Stimulated activated memory B cell treated with anti-CD40 and anti-IgM and Interleukin-4, amounts not matched to agents 10 μg/mL and 1 μg/mL and 100 μg/mL, for 72 hours (primary cell): ENCODE measurements around the gene METTL23.
A peak's percentile ranks its signal among the peaks of the same experiment; 100 is the strongest.
"Not testable (repeated sequence)": the region's sequence is repeated elsewhere in the genome, so short reads cannot be mapped to it uniquely, and the experiment has no call there.

Source experiments
- ATAC-seq: fragments of 150-1000 bp; cut with Tn5 transposase; 2 replicates; pipeline ENCODE4 v1.10.0; 2021
- H3K27ac Mint-ChIP-seq: one replicate; pipeline ENCODE4 v1.8.0; 2022; ENCODE audit warnings: mild to moderate bottlenecking, mixed read lengths
- H3K27me3 Mint-ChIP-seq: one replicate; pipeline ENCODE4 v1.8.0; 2022; ENCODE audit warnings: mixed read lengths
- H3K36me3 Mint-ChIP-seq: one replicate; pipeline ENCODE4 v1.8.0; 2022; ENCODE audit warnings: mixed read lengths
- H3K4me1 Mint-ChIP-seq: one replicate; pipeline ENCODE4 v1.8.0; 2022; ENCODE audit warnings: mixed read lengths
- H3K4me3 Mint-ChIP-seq: one replicate; pipeline ENCODE4 v1.8.0; 2022; ENCODE audit warnings: mild to moderate bottlenecking, moderate library complexity, mixed read lengths
- H3K9me3 Mint-ChIP-seq: one replicate; pipeline ENCODE4 v1.8.0; 2022; ENCODE audit warnings: mixed read lengths

The METTL23 gene

DNA sequence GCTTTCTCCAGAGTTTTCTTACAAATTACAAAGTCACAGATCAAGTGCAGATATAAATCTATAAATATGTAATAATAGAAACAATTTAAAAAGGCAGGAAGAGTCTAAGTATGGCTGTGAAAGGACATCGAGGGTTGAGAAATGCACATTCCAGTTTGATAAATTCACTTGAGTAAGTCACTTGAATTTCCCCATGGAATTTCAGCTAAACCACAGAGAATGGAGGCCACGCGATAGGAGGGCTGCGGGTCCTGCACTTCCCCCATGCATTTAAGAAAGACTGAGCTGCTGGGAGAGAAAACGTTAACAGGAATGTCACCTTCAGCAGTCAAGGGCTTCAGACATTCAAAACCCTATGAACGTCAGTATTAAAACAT, 9.8 kb upstream of the METTL23 start:
- Mint-ChIP-seq H3K36me3 (peaks cover 77% of the 10 kb centered on the region), H3K9me3 (no peaks in the 10 kb centered on the region), H3K4me3 (no peak overlapping the region), H3K27me3 (no peaks in the 10 kb centered on the region), H3K4me1 (peaks cover 36% of the 10 kb centered on the region), H3K27ac (peak overlapping the region; percentile 80)
- ATAC-seq: no peak

DNA sequence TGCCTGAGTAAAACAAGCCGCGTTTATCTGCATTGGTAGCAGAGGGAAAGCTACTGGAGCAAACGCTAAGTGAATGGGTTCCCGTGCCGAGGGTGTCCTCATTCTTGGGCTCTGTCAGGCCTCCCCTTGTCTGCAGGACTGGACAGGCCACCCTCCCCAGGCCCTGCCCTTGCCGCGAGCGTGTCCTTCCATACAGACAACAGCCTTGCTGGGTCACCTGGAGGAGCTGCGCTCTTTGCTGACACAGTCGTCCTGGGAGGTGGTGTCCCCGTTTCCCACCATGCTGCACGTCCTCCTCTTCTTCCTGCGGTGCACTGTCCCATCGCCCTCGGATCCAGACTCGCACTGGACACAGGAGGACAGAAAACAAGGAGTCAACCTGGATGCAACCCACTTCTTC, 8.1 kb upstream of the METTL23 start:
- Mint-ChIP-seq H3K4me3 (no peak overlapping the region), H3K36me3 (peaks cover 76% of the 10 kb centered on the region), H3K27ac (no peak overlapping the region), H3K27me3 (no peaks in the 10 kb centered on the region), H3K9me3 (no peaks in the 10 kb centered on the region), H3K4me1 (peaks cover 42% of the 10 kb centered on the region)
- no peak for ATAC-seq

DNA sequence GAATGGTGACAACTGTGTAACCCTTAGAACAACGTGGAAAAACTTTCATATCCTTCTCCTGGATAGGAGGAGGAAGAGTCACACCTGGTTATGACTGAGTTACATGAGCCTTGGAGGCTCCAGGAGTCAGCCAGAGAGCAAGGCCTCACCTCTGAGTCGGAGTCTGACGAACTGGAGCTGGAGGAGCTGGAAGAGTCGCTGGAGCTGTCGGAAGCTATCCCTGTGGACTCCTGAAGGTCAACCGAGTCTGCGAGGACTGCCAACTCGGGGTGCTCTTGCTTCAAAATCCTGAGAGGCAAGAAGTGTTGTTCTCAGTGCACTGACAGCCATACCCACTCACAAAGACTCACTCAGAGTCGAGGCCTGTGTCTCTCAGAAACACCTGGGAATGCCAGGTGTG, 6.4 kb upstream of the METTL23 start:
- no peak for ATAC-seq
- no peak overlapping the region for H3K4me3 Mint-ChIP-seq
- peaks cover 36% of the 10 kb centered on the region for H3K4me1 Mint-ChIP-seq
- H3K27me3 Mint-ChIP-seq: no peaks in the 10 kb centered on the region
- H3K36me3 Mint-ChIP-seq: peaks cover 64% of the 10 kb centered on the region
- no peaks in the 10 kb centered on the region for H3K9me3 Mint-ChIP-seq
- no peak overlapping the region for H3K27ac Mint-ChIP-seq

DNA sequence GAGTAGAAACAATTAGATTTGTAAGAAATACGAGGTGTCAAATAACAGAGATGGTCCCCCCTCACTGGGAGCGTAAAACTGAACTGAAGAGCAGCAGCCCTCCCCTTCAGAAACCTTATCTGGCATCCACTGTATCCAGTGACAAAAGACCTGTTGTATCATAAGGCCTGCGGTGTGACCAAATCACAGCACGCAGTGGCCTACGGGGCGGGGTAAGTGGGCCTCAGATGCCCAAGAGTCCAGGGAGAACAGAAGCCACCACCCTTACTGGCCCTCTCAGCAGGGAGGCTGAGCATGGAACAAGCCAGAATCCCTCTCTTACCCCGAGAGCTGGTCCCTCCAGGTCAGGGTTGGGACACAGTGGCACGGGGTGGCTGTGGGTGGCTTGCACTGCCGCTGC, 5.7 kb upstream of the METTL23 start:
- H3K27me3 Mint-ChIP-seq: no peaks in the 10 kb centered on the region
- peaks cover 34% of the 10 kb centered on the region for H3K4me1 Mint-ChIP-seq
- H3K9me3 Mint-ChIP-seq: no peaks in the 10 kb centered on the region

DNA sequence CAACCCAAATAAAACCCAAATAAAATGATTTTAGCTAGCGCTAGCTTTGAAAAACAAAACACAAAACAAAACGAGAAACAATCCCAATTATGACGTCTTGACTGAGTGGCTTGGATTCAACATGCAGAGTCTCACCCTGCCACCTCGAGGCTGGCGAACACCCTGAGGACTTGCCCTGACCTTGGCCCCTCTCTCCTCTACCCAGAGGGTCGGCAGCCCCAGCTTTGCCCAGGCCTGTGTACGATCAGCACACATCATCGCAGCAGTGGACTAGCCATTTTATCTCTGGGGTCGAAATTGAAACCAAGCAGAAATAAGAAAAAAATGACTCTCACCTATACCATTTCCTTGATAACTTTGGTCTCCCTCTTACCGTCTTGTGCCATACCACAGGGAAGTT, 5.2 kb upstream of the METTL23 start:
- Mint-ChIP-seq H3K27ac (no peak overlapping the region), H3K36me3 (peaks cover 57% of the 10 kb centered on the region), H3K4me1 (peaks cover 30% of the 10 kb centered on the region), H3K27me3 (no peaks in the 10 kb centered on the region), H3K9me3 (no peaks in the 10 kb centered on the region), H3K4me3 (no peak overlapping the region)
- no peak for ATAC-seq

More for the DNA sequence above, 5.7 kb upstream of the METTL23 start:
- peaks cover 62% of the 10 kb centered on the region for H3K36me3 Mint-ChIP-seq
- H3K27ac Mint-ChIP-seq: no peak overlapping the region
- ATAC-seq: no peak
- H3K4me3 Mint-ChIP-seq: no peak overlapping the region

DNA sequence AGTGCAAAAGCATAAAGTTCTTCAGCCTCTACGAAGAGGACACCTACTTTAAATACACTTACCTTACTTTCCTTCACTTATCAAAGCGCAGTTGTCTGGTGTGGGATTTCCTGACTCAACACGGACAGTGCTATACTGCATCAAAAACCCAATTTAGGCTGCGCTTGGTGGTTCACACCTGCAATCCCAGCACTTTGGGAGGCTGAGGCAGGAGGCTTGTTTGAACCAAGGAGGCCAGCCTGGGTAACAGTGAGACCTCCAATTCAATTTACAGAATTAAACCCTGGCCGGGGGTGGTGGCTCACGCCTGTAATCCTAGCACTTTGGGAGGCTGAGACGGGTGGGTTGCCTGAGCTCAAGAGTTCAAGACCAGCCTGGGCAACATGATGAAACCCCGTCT, 4.4 kb upstream of the METTL23 start:
- Mint-ChIP-seq H3K4me3 (no peak overlapping the region), H3K27me3 (no peaks in the 10 kb centered on the region), H3K9me3 (no peaks in the 10 kb centered on the region), H3K4me1 (peaks cover 28% of the 10 kb centered on the region), H3K36me3 (peaks cover 48% of the 10 kb centered on the region), H3K27ac (no peak overlapping the region)
- ATAC-seq: no peak

DNA sequence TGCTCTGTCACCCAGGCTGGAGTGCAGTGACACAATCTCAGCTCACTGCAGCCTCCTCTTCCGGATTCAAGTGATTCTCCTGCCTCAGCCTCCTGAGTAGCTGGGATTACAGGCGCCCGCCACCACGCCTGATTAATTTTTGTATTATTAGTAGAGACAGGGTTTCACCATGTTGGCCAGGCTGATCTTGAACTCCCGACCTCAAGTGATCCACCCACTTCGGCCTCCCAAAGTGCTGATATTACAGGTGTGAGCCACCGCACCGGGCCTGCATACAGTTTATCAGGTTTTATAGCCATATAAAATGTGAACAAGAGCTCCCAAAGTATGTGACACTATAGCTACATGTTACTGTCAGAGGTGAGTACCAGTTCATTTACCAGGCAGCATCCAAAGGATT, 3.7 kb upstream of the METTL23 start:
- peaks cover 34% of the 10 kb centered on the region for H3K4me1 Mint-ChIP-seq
- not testable (repeated sequence) for H3K9me3 Mint-ChIP-seq, H3K4me3 Mint-ChIP-seq, ATAC-seq, H3K27ac Mint-ChIP-seq, H3K27me3 Mint-ChIP-seq
- peaks cover 47% of the 10 kb centered on the region for H3K36me3 Mint-ChIP-seq

DNA sequence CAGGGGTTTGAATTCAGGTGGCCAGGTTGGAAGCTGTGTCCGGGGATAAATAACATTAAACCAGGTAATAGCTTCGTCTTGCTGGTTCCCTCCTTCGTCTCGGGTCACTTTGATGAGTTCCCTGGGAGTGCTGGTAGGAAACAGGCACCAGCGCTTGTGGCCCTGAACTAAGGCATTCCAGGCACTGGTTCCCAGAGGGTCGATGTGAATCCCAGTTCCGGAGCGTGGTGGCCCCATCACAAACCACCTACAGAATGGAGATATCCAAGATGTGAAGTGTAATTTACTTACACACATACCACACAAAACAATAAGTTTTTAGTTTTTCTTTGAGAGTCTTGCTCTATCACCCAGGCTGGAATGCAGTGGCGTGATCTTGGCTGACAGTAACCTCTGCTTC, 2.8 kb upstream of the METTL23 start:
- Mint-ChIP-seq H3K27me3 (no peaks in the 10 kb centered on the region), H3K4me1 (peaks cover 43% of the 10 kb centered on the region), H3K27ac (no peak overlapping the region), H3K36me3 (peaks cover 41% of the 10 kb centered on the region), H3K4me3 (no peak overlapping the region), H3K9me3 (no peaks in the 10 kb centered on the region)
- ATAC-seq: no peak

DNA sequence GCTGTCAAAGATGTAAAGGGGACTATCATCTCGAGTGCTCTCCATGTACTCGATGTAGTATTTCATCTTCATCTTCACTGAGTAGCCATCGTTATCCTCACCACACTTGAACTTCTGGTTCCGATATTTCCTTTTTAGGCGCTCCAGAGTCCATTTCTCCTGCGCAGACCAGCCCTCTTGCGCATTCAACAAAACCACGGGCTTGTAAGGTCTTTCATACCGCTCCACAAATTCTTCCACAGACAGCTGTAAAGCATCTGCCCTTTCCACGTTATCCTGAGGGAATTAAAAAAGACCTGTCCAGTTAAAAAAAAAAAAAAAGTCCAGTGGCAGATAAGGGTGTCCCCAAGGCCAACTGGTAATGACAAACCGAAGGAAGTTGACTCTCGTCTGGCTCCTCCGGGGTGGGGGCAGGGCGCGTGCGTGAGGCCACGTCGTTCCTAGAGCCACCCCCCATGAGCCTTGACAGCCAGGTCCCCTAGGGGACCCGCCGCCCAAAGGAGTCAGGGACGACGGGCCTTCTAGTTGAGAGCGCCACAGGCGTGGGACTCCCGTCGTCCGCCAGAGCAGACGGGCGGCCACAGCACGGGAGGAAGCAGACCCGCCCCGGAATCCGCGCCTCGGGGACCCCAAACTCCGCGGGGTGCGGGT, 934 bp upstream of the METTL23 start:
- ATAC-seq: peak; percentile 55
- Mint-ChIP-seq H3K27ac (peak overlapping the region; percentile 99), H3K36me3 (peaks cover 28% of the 10 kb centered on the region)

DNA sequence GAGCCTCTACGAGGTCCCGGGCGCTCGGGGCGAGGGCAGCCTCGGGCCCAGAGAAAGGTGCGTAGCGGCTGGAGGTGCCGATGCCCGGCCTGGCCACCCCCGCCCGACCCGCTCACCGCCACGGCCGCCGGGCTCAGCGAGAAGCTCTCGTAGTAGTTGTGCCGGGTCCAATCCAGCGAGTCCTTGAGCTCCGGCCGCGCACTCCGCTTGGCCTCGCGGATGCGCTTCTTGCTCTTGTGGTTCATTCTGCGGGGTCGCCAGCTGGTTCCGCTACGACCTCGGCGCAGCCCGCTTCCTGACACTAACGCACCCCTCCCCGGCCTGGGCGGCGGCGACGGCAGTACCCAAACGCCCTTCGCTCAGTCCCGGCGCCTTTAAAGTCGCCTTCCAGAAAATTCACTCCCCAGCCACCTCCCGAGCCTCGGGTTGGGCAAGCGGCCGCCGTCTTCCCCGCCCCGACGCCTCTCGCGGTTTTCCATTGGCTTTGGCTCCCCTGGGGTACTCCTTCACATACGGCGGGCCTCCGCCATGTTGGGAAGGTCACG, 336 bp upstream of the METTL23 start, which contains the start of gene JMJD6:
JMJD6 (minus strand) TSS at position 376 of the 545 bp plus-strand sequence; CDS start at position 245, 131 bp downstream.
- Mint-ChIP-seq H3K9me3 (no peaks in the 10 kb centered on the region), H3K27ac (peak within 1 kb of the TSS; percentile 99), H3K4me1 (peaks cover 53% of the 10 kb centered on the region), H3K27me3 (no peaks in the 10 kb centered on the region), H3K4me3 (peak within 1 kb of the TSS; percentile 87), H3K36me3 (peaks cover 23% of the 10 kb centered on the region)
- peak; percentile 94 for ATAC-seq

More for the DNA sequence above, 934 bp upstream of the METTL23 start:
- Mint-ChIP-seq H3K9me3 (no peaks in the 10 kb centered on the region), H3K4me3 (peak overlapping the region; percentile 87), H3K27me3 (no peaks in the 10 kb centered on the region), H3K4me1 (peaks cover 53% of the 10 kb centered on the region)

DNA sequence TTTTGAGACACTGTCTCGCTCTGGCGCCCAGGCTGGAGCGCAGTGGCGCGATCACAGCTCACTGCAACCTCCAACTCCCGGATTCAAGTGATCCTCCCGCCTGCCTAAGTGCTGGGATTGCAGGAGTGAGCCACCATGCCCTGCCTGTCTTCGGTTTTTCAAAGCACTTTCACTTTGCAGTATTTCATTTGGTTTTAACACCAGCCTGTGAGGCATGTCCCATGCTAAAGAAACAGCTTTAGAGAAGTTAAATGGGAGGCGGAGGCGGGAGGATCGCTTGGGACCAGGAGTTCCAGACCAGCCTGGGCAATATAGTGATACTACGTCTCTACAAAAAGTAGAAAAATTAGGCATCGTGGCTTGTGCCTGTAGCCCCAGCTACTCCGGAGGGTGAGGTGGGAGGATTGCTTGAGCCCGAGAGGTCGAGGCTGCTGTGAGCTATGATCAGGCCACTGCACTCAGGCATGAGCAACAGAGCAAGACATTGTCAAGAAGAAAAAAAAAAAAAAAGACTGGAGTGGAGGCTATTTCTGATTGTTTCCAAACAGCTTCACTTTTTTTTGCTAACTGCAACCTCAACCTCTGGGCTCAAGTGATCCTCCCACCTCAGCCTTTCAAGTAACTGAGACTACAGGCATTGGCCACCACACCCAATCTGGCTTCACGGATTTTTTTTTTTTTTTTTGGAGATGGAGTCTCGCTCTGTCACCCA, 1.3 kb downstream of the METTL23 start:
- no peaks in the 10 kb centered on the region for H3K9me3 Mint-ChIP-seq
- no peak for ATAC-seq
- H3K4me1 Mint-ChIP-seq: peaks cover 57% of the 10 kb centered on the region
- peak overlapping the region; percentile 99 for H3K27ac Mint-ChIP-seq
- H3K36me3 Mint-ChIP-seq: peaks cover 14% of the 10 kb centered on the region
- peak overlapping the region; percentile 87 for H3K4me3 Mint-ChIP-seq
- H3K27me3 Mint-ChIP-seq: no peaks in the 10 kb centered on the region

DNA sequence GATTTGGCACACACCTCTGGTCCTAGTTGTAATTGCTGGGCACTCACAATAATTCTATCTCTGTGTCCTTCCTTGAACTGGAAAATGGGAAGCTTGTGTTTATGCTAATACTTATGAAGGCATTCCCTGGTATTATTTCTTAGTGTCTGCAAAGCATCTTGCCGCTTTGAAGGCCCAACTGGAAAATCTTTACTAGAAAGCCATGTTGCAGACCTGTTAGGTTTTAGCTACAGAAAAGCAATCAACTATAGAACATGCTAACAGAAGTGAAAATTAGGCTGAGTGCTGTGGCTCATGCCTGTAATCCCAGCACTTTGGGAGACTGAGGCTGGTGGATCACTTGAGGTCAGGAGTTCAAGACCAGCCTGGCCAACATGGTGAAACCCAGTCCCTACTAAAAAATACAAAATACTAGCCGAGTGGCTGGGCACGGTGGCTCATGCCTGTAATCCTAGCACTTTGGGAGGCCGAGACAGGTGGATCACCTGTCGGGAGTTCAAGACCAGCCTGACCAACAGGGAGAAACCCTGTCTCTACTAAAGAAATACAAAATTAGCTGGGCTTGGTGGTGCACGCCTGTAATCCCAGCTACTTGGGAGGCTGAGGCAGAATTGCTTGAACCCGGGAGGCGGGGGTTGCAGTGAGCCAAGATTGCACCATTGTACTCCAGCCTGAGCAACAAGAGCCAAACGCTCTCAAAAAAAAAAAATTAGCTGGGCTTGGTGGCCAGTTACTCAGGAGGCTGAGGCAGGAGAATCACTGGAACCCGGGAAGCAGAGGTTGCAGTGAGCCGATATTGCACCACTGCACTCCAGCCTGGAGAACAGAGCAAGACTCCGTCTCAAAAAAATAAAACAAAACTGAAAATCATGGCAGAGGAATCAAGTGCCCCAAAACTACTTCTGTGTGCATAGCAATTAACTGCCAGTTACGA, 5.4 kb downstream of the METTL23 start:
- H3K9me3 Mint-ChIP-seq, H3K27ac Mint-ChIP-seq, H3K27me3 Mint-ChIP-seq, ATAC-seq, H3K4me3 Mint-ChIP-seq: not testable (repeated sequence)
- peaks cover 76% of the 10 kb centered on the region for H3K4me1 Mint-ChIP-seq
- peaks cover 37% of the 10 kb centered on the region for H3K36me3 Mint-ChIP-seq

DNA sequence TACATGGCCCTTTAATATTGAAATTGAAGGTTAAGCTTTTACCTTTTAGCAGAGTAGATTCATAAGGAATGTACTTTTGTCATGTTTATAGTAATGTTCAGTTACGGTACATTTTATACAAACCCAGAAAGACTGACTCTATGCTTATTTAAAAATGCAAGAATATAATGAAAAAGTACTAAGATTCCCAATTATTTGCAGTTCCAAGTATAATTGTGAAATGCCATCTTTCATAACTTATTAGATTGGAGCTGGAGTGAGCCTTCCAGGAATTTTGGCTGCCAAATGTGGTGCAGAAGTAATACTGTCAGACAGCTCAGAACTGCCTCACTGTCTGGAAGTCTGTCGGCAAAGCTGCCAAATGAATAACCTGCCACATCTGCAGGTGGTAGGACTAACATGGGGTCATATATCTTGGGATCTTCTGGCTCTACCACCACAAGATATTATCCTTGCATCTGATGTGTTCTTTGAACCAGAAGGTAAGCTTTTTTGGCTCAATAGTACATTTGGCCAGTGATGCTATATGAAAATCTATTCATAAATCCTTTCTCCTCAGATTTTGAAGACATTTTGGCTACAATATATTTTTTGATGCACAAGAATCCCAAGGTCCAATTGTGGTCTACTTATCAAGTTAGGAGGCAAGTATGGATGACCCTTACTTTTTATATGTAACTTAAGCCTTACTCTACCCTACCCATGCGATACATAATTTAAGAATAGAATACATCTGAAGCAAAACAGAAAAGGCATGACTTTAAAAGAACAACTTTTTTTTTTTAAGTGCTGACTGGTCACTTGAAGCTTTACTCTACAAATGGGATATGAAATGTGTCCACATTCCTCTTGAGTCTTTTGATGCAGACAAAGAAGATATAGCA, 6.3 kb downstream of the METTL23 start:
- no peak for ATAC-seq
- peaks cover 37% of the 10 kb centered on the region for H3K36me3 Mint-ChIP-seq
- H3K4me3 Mint-ChIP-seq: peak overlapping the region; percentile 96
- H3K27ac Mint-ChIP-seq: peak overlapping the region; percentile 98
- no peaks in the 10 kb centered on the region for H3K27me3 Mint-ChIP-seq
- peaks cover 70% of the 10 kb centered on the region for H3K4me1 Mint-ChIP-seq
- no peaks in the 10 kb centered on the region for H3K9me3 Mint-ChIP-seq

DNA sequence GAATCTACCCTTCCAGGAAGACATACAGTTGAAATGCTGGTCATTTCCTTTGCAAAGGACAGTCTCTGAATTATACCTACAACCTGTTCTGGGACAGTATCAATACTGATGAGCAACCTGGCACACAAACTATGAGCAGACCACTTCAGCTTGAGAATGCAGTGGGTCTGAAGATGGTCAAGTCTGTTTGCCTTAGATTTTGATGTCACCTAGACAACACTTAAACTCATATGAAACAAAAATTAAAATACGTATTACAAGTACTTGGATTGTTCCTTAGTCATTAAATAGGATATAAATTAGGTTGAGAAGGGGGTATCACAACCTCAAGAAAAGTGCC, 6.9 kb downstream of the METTL23 start:
- Mint-ChIP-seq H3K4me1 (peaks cover 70% of the 10 kb centered on the region), H3K4me3 (peak overlapping the region; percentile 96), H3K9me3 (no peaks in the 10 kb centered on the region), H3K27ac (peak overlapping the region; percentile 98), H3K36me3 (peaks cover 37% of the 10 kb centered on the region), H3K27me3 (no peaks in the 10 kb centered on the region)
- ATAC-seq: no peak
